OCI-LY3 (cell line): ENCODE measurements around the gene EDRF1.

Experiments used
- H2AFZ ChIP-seq: fragments of 200-600, 300-600 bp; shearing (Covaris generic); 2 replicates; pipeline ENCODE4 v1.6.0; 2014; ENCODE audit warnings: antibody characterized with exemption, low read depth, low read length
- H3K27ac ChIP-seq: fragments of 200-600, 300-600 bp; sonication (generic); 2 replicates; pipeline ENCODE4 v1.5.1; 2014; ENCODE audit warnings: mild to moderate bottlenecking, low read length, moderate library complexity, mixed read lengths
- H3K27me3 ChIP-seq: fragments of 200-600, 300-600 bp; sonication (generic); 2 replicates; pipeline ENCODE4 v1.6.1; 2014; ENCODE audit warnings: low read depth, low read length, mixed read lengths
- H3K36me3 ChIP-seq: fragments of 200-600, 300-600 bp; sonication (generic); replicated peaks from 2 replicates; pipeline ENCODE3; 2014; ENCODE audit warnings: low read depth, low read length, mixed read lengths
- H3K4me1 ChIP-seq: fragments of 300-600, 200-600 bp; sonication (generic); 2 replicates; pipeline ENCODE4 v1.6.1; 2014; ENCODE audit warnings: low read length, mixed read lengths
- H3K4me2 ChIP-seq: fragments of 200-600, 300-600 bp; sonication (generic); 2 replicates; pipeline ENCODE4 v1.6.1; 2014; ENCODE audit warnings: low read length, mixed read lengths
- H3K4me3 ChIP-seq: fragments of 300-600, 200-600 bp; sonication (generic); 2 replicates; pipeline ENCODE4 v1.5.1; 2014; ENCODE audit warnings: antibody characterized with exemption, mild to moderate bottlenecking, low read length, moderate library complexity
- H3K79me2 ChIP-seq: fragments of 300-600, 200-600 bp; shearing (Covaris generic); 2 replicates; pipeline ENCODE4 v1.6.1; 2014; ENCODE audit warnings: mild to moderate bottlenecking, low read length, mixed read lengths
- H3K9ac ChIP-seq: fragments of 300-600, 200-600 bp; shearing (Covaris generic); 2 replicates; pipeline ENCODE4 v1.6.0; 2014; ENCODE audit warnings: mild to moderate bottlenecking, low read length, moderate library complexity
- H3K9me3 ChIP-seq: fragments of 200-600, 300-600 bp; shearing (Covaris generic); 2 replicates; pipeline ENCODE4 v1.6.1; 2014; ENCODE audit warnings: low read length, mixed read lengths; ENCODE audit not compliant: insufficient read depth
- H4K20me1 ChIP-seq: fragments of 200-600, 300-600 bp; sonication (generic); 2 replicates; pipeline ENCODE4 v1.6.1; 2016; ENCODE audit warnings: low read length, mixed read lengths; ENCODE audit not compliant: insufficient read depth
- CTCF ChIP-seq: fragments of 200-600, 300-600 bp; sonication (generic); IDR thresholded peaks from 2 replicates; pipeline ENCODE4 v1.5.1; 2014; ENCODE audit warnings: antibody characterized with exemption, low read length, low read depth
- EZH2phosphoT487 ChIP-seq: fragments of 200-600 bp; shearing (Covaris generic); IDR thresholded peaks from 2 replicates; pipeline ENCODE4 v1.6.1; 2018; ENCODE audit warnings: antibody characterized with exemption, mixed run types, low read depth

EDRF1 gene

DNA sequence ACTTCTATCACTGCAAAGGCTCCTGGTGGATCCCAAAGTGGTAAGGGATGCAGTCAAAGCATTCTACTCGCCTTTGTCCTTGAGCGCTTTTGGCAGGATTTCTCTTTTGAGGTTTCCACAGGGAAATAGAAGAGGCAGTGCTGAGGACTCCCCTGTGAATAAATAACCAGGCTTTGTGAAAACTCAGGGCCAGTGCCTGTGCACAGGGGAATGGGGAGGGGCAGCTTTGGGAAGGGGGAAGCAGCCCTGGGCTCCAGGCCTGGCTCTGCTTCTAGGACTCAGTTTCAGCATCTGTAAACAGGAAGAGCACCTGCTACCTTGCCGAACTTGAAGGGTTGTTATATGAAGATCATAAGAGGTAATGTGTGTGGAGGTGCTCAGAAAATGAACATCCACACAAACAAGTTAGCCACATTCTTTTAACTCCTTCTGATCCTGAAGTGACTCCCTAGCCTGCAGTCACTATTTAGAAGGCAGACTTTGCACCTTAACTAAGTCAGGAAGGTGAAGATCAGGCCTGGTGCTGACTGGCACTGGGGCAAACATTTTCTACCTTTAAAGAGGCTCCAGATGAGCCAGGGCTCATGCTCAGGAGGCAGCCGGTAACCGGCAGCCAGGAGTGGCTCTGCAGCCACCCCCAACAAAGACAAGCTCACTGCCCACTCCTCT lies 78.6 kb downstream of the EDRF1 start:
- Histone ChIP-seq H3K36me3 (no peaks in the 10 kb centered on the region), H3K79me2 (no peaks in the 10 kb centered on the region), H3K9me3 (no peaks in the 10 kb centered on the region), H3K27me3 (no peaks in the 10 kb centered on the region), H3K27ac (no peak overlapping the region), H4K20me1 (no peaks in the 10 kb centered on the region), H3K9ac (no peak overlapping the region), H2AFZ (no peak overlapping the region), H3K4me3 (no peak overlapping the region), H3K4me1 (no peaks in the 10 kb centered on the region), H3K4me2 (no peak overlapping the region)
- no peak for TF ChIP-seq CTCF
- no peak for TF ChIP-seq EZH2phosphoT487

GRCh38 chr10:125799451-125800182 lies 80.1 kb downstream of the EDRF1 start:
- H3K9me3 ChIP-seq, result no peaks in the 10 kb centered on the region
- H3K4me1 ChIP-seq, result no peaks in the 10 kb centered on the region
- H3K4me2 ChIP-seq, result no peak overlapping the region
- H3K27ac ChIP-seq, result no peak overlapping the region
- H4K20me1 ChIP-seq, result no peaks in the 10 kb centered on the region
- no peak overlapping the region for H3K9ac ChIP-seq
- no peak overlapping the region for H3K4me3 ChIP-seq
- H3K79me2 ChIP-seq, result no peaks in the 10 kb centered on the region
- H3K27me3 ChIP-seq, result no peaks in the 10 kb centered on the region
- no peak overlapping the region for H2AFZ ChIP-seq
- no peaks in the 10 kb centered on the region for H3K36me3 ChIP-seq
- TF ChIP-seq EZH2phosphoT487, result no peak
- no peak for TF ChIP-seq CTCF

GRCh38 chr10:125801574-125801973 lies 82.1 kb downstream of the EDRF1 start:
- no peak overlapping the region for H3K4me2 ChIP-seq
- H3K36me3 ChIP-seq, result peaks cover 3% of the 10 kb centered on the region
- H3K9me3 ChIP-seq, result no peaks in the 10 kb centered on the region
- no peak overlapping the region for H3K4me3 ChIP-seq
- H3K9ac ChIP-seq, result no peak overlapping the region
- H4K20me1 ChIP-seq, result no peaks in the 10 kb centered on the region
- H2AFZ ChIP-seq, result no peak overlapping the region
- no peak overlapping the region for H3K27ac ChIP-seq
- TF ChIP-seq EZH2phosphoT487, result no peak
- TF ChIP-seq CTCF, result no peak
- H3K4me1 ChIP-seq, result no peaks in the 10 kb centered on the region
- H3K79me2 ChIP-seq, result no peaks in the 10 kb centered on the region
- H3K27me3 ChIP-seq, result no peaks in the 10 kb centered on the region

- Histone ChIP-seq H3K4me3 (no peak overlapping the region), H3K79me2 (no peaks in the 10 kb centered on the region), H3K9ac (no peak overlapping the region), H3K27me3 (no peaks in the 10 kb centered on the region), H3K4me2 (no peak overlapping the region), H3K36me3 (peaks cover 3% of the 10 kb centered on the region), H3K4me1 (no peaks in the 10 kb centered on the region), H4K20me1 (no peaks in the 10 kb centered on the region), H3K27ac (no peak overlapping the region), H3K9me3 (no peaks in the 10 kb centered on the region), H2AFZ (no peak overlapping the region)
- no peak for TF ChIP-seq CTCF
- TF ChIP-seq EZH2phosphoT487, result no peak
Observed at GRCh38 chr10:125802131-125802530, 82.6 kb downstream of the EDRF1 start.
